ENCODE measurements around the gene KIF18B.

DNA sequence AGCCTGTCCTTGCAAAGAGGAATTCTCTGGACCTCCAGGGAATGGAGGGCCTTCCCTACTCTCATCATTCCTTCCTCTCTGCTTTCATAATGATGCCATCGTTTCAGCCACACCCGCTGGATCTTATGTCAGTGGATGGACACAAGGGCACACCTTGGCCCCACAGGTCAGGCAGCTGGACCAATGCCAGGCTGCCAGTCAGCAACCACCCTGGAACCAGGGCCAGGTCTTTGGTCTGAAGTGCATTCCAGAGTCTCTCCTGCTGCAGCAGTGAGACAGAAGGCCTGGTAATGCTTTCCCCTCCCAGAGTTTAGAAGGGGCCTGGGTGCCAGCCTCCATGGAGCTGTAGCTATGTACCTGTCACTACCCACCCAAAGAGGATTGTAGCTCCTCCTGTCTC lies 13.1 kb upstream of the KIF18B start:
- TF ChIP-seq, protein P1, sequence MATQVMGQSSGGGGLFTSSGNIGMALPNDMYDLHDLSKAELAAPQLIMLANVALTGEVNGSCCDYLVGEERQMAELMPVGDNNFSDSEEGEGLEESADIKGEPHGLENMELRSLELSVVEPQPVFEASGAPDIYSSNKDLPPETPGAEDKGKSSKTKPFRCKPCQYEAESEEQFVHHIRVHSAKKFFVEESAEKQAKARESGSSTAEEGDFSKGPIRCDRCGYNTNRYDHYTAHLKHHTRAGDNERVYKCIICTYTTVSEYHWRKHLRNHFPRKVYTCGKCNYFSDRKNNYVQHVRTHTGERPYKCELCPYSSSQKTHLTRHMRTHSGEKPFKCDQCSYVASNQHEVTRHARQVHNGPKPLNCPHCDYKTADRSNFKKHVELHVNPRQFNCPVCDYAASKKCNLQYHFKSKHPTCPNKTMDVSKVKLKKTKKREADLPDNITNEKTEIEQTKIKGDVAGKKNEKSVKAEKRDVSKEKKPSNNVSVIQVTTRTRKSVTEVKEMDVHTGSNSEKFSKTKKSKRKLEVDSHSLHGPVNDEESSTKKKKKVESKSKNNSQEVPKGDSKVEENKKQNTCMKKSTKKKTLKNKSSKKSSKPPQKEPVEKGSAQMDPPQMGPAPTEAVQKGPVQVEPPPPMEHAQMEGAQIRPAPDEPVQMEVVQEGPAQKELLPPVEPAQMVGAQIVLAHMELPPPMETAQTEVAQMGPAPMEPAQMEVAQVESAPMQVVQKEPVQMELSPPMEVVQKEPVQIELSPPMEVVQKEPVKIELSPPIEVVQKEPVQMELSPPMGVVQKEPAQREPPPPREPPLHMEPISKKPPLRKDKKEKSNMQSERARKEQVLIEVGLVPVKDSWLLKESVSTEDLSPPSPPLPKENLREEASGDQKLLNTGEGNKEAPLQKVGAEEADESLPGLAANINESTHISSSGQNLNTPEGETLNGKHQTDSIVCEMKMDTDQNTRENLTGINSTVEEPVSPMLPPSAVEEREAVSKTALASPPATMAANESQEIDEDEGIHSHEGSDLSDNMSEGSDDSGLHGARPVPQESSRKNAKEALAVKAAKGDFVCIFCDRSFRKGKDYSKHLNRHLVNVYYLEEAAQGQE (IDR thresholded peaks at IDR 0.05; ENCODE audit: low read depth, low read length): no peak
- TF ChIP-seq SMC3 (IDR thresholded peaks at IDR 0.05; ENCODE audit: borderline replicate concordance, low read length): no peak
- TF ChIP-seq SREBF1 (IDR thresholded peaks at IDR 0.05; ENCODE audit: low read length): no peak
- TF ChIP-seq POLR2AphosphoS5 (IDR thresholded peaks at IDR 0.05; ENCODE audit: low read length): no peak

Data from GM12878 (cell line).